ENCODE measurements around the gene PRR14.
"Not testable (repeated sequence)": the region's sequence is repeated elsewhere in the genome, so short reads cannot be mapped to it uniquely, and the experiment has no call there.

PRR14 gene

DNA sequence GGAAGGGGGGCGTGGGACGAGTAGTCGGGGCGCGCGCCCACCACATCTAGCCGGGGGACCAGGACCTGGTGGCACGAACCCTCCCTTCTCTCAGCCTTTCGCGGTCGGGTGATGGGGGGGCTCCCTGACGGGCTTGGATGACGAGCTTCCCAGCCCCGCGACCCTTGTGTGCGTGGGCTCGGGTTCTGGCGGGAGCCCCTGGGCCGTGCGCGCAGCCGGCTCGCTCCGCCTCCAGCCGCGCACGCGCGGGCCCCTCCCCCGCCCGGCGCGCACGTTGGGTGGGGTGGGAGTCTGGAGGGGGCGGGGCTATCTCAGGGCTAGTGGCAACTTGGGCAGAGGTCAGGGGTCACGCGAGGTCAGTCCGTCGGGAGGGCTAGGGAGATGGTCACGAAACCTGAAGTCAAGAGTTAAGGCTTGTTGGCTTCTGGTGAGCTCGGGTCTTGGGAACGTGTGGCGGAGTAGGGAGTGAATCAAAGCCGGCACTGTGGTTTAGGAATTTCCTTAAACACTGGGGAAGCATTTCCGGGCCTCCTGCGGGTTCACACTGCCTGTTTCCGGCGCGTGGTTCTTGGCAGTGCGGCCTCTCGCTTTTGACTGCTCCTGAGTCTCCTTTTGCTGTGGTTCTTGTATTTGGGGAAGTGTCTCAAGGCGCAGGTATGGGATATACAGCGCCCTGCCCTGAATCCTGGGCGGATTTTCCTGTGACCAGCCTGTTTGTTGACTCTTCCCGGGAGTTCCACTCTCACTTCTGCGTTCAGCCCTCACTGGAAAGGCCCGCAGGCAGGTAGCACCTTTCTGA is 48.3 kb downstream of the PRR14 start, which contains the start of gene SRCAP:
Gene SRCAP (plus strand): TSS at position 356 of the 799 bp plus-strand sequence. CDS start 1,654 bp downstream, outside the sequence.
- H3K27ac ChIP-seq, result peak within 1 kb of the TSS; percentile 100
- TF ChIP-seq CTCF (IDR thresholded peaks at IDR 0.05), result no peak
- no peaks in the 10 kb centered on the region for H3K9me3 ChIP-seq
- peaks cover 36% of the 10 kb centered on the region for H3K36me3 ChIP-seq
- peak within 1 kb of the TSS; percentile 91 to 100 for H3K4me3 ChIP-seq (ENCODE audit: low read depth in 1 of 2, low read length in 1 of 2)
- no peaks in the 10 kb centered on the region for H3K27me3 ChIP-seq
- peaks cover 30 to 31% of the 10 kb centered on the region in 2 experiments for H3K4me1 ChIP-seq (ENCODE audit: control insufficient read depth in 1 of 2, insufficient read depth in 1 of 2, low read depth in 1 of 2, low read length in 1 of 2)

- Histone ChIP-seq H3K36me3 (peaks cover 42% of the 10 kb centered on the region), H3K9me3 (no peaks in the 10 kb centered on the region), H3K4me1 (ENCODE audit: control insufficient read depth in 1 of 2, insufficient read depth in 1 of 2, low read depth in 1 of 2, low read length in 1 of 2) (peaks cover 24 to 26% of the 10 kb centered on the region in 2 experiments), H3K27me3 (no peaks in the 10 kb centered on the region), H3K4me3 (ENCODE audit: low read depth in 1 of 2, low read length in 1 of 2) (peak overlapping the region; percentile 91 to 100), H3K27ac (peak overlapping the region; percentile 100)
- TF ChIP-seq CTCF (IDR thresholded peaks at IDR 0.05), result no peak
Measured at GRCh38 chr16:30699615-30700099, 48.9 kb downstream of the PRR14 start.

DNA sequence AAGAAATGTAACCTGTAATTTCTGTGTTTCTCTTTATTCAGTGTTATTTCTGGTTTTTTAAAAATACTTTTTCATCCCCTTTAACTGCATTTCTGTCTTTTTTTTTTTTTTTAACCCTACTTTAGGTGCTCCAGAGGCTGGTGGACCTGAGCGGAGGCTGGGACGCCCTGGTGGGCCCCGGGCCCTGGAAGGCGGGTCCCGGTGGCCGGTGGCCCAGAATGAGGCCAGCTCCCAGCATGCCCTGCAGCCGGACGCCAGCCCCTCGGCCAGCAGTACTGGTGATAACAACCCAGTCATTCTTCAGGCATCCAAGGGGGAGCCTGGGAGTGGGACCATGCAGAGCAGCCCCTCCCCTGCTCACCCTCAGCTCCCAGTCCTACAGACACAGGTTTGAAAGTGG is 49.7 kb downstream of the PRR14 start:
- Histone ChIP-seq H3K27me3 (no peaks in the 10 kb centered on the region), H3K4me1 (ENCODE audit: control insufficient read depth in 1 of 2, insufficient read depth in 1 of 2, low read depth in 1 of 2, low read length in 1 of 2) (peaks cover 23 to 24% of the 10 kb centered on the region in 2 experiments), H3K36me3 (peaks cover 50% of the 10 kb centered on the region), H3K9me3 (no peaks in the 10 kb centered on the region), H3K27ac (peak overlapping the region; percentile 100), H3K4me3 (ENCODE audit: low read depth in 1 of 2, low read length in 1 of 2) (no peak overlapping the region)
- TF ChIP-seq CTCF (IDR thresholded peaks at IDR 0.05), result no peak

GRCh38 chr16:30700971-30701370 is 50.2 kb downstream of the PRR14 start:
- no peak for TF ChIP-seq CTCF (IDR thresholded peaks at IDR 0.05)
- Histone ChIP-seq H3K4me3 (ENCODE audit: low read depth in 1 of 2, low read length in 1 of 2) (no peak overlapping the region), H3K27ac (peak overlapping the region; percentile 100), H3K27me3 (no peaks in the 10 kb centered on the region), H3K4me1 (ENCODE audit: control insufficient read depth in 1 of 2, insufficient read depth in 1 of 2, low read depth in 1 of 2, low read length in 1 of 2) (peaks cover 23 to 24% of the 10 kb centered on the region in 2 experiments), H3K36me3 (peaks cover 55% of the 10 kb centered on the region), H3K9me3 (no peaks in the 10 kb centered on the region)

- peaks cover 15% of the 10 kb centered on the region in 2 experiments for H3K4me1 ChIP-seq (ENCODE audit: control insufficient read depth in 1 of 2, insufficient read depth in 1 of 2, low read depth in 1 of 2, low read length in 1 of 2)
- H3K27me3 ChIP-seq; H3K9me3 ChIP-seq; H3K27ac ChIP-seq; H3K4me3 ChIP-seq (ENCODE audit: low read depth in 1 of 2, low read length in 1 of 2): not testable (repeated sequence)
- peaks cover 76% of the 10 kb centered on the region for H3K36me3 ChIP-seq
Measured at GRCh38 chr16:30703071-30703470, 52.3 kb downstream of the PRR14 start.

DNA sequence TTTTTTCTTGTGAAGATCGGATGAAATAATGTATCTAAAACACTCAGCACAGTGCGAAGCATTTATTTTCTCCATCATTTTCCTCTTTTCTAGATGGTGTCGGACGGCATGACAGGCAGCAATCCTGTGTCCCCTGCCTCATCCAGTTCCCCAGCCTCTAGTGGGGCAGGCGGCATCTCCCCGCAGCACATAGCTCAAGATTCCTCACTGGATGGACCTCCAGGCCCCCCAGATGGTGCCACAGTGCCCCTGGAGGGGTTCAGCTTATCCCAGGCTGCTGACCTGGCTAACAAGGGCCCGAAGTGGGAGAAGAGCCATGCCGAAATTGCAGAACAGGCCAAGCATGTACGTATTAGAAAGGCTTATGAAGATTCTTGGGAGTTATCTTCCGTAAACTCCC is 53.2 kb downstream of the PRR14 start:
- no peaks in the 10 kb centered on the region for H3K27me3 ChIP-seq
- no peak overlapping the region for H3K27ac ChIP-seq
- TF ChIP-seq CTCF (IDR thresholded peaks at IDR 0.05), result no peak
- H3K36me3 ChIP-seq, result peaks cover 85% of the 10 kb centered on the region
- no peaks in the 10 kb centered on the region for H3K9me3 ChIP-seq
- H3K4me1 ChIP-seq (ENCODE audit: control insufficient read depth in 1 of 2, insufficient read depth in 1 of 2, low read depth in 1 of 2, low read length in 1 of 2), result peaks cover 12 to 15% of the 10 kb centered on the region in 2 experiments
- H3K4me3 ChIP-seq (ENCODE audit: low read depth in 1 of 2, low read length in 1 of 2), result no peak overlapping the region
